ENCODE data around the gene CORO2B. TPM values are rescaled to one million over a fixed set of nuclear protein-coding genes. Genes with fewer than 3 reads are reported as not detected.

Gene CORO2B
- total and polyA plus RNA-seq, 9 of the 15 experiments (the other 6 are each of a cell fraction or from before 2014, with no cell fraction given): not detected

- TF ChIP-seq SMAD2 (IDR thresholded peaks at IDR 0.05; ENCODE audit: low read depth, low read length) (no peak), ZNF561 (CRISPR knock-in tag; conservative IDR thresholded peaks at IDR 0.05) (no peak), HMBOX1 (IDR thresholded peaks at IDR 0.05) (no peak), RAD21 (CRISPR knock-in tag; conservative IDR thresholded peaks at IDR 0.05 in 1 of 2, IDR thresholded peaks at IDR 0.05 in 1 of 2) (peak; percentile 52 to 69), RUNX1 (IDR thresholded peaks at IDR 0.05; ENCODE audit: low read depth) (no peak), E2F6 (IDR thresholded peaks at IDR 0.05; ENCODE audit: borderline replicate concordance in 1 of 2, extremely low read depth in 1 of 2, insufficient read depth in 1 of 2, insufficient read length in 1 of 2, low read depth in 1 of 2, low read length in 1 of 2, poor library complexity in 1 of 2, severe bottlenecking in 1 of 2) (no peak), STAT6 (CRISPR knock-in tag; IDR thresholded peaks at IDR 0.05) (no peak), NR3C1 (CRISPR knock-in tag; IDR thresholded peaks at IDR 0.05) (no peak), TFE3 (CRISPR knock-in tag; IDR thresholded peaks at IDR 0.05) (no peak), FOXM1 (IDR thresholded peaks at IDR 0.05; ENCODE audit: low read depth) (no peak), FOXM1 (CRISPR knock-in tag; IDR thresholded peaks at IDR 0.05; ENCODE audit: low read depth) (no peak), DIDO1 (tag; IDR thresholded peaks at IDR 0.05; ENCODE audit: low read depth) (no peak), ZNF639 (CRISPR knock-in tag; conservative IDR thresholded peaks at IDR 0.05 in 1 of 2, IDR thresholded peaks at IDR 0.05 in 1 of 2) (no peak), ZBTB43 (CRISPR knock-in tag; IDR thresholded peaks at IDR 0.05) (no peak), NFIX (CRISPR knock-in tag; IDR thresholded peaks at IDR 0.05; ENCODE audit: low read depth) (no peak), CBFB (CRISPR knock-in tag; IDR thresholded peaks at IDR 0.05) (no peak)
These were observed 72.3 kb downstream of the CORO2B start (continued) for GRCh38 chr15:68650901-68651709.

Data from K562 (cell line).